ENCODE data around the gene CHMP1A.

DNA sequence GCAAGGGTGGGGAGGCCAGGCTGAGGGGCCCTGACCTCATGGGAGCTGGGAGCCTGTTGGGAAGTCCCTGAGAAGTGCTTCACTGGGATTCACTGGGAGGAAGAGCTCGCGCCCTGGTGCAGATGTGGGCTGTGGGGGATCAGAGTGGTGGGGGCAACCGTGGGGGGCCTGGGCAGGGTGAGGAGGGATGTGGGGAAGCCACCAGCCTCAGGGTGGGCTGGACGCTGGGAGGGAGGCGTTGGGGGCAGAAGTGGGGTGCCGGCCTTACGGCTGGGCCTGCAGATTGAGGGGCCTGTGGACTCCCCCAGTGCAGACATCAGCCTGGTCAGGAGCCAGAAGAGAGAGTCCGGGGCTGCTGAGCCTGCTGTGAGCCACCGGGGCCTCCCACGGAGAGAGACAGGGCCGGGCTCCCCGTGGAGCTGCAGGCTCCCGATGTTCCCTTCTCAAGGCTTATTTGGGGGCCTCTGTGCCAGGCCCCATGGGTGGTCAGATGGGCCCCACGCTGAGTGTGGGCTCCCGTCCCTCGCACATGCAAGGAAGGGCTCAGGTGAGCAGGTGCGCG, 36.3 kb downstream of the CHMP1A start:
- TF ChIP-seq, protein P1, sequence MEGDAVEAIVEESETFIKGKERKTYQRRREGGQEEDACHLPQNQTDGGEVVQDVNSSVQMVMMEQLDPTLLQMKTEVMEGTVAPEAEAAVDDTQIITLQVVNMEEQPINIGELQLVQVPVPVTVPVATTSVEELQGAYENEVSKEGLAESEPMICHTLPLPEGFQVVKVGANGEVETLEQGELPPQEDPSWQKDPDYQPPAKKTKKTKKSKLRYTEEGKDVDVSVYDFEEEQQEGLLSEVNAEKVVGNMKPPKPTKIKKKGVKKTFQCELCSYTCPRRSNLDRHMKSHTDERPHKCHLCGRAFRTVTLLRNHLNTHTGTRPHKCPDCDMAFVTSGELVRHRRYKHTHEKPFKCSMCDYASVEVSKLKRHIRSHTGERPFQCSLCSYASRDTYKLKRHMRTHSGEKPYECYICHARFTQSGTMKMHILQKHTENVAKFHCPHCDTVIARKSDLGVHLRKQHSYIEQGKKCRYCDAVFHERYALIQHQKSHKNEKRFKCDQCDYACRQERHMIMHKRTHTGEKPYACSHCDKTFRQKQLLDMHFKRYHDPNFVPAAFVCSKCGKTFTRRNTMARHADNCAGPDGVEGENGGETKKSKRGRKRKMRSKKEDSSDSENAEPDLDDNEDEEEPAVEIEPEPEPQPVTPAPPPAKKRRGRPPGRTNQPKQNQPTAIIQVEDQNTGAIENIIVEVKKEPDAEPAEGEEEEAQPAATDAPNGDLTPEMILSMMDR (IDR thresholded peaks at IDR 0.05 in 8 of 11, conservative IDR thresholded peaks at IDR 0.05 in 3 of 11): no peak
- TF ChIP-seq POLR2A (IDR thresholded peaks at IDR 0.05): no peak
